HCT116 (cell line): Measurements from ENCODE around the gene SKI. TPM values are rescaled to one million over a fixed set of nuclear protein-coding genes. Genes with fewer than 3 reads are reported as not detected.

ENCODE experiments used
- ATAC-seq: fragments of 200-7000 bp; cut with Tn5 transposase; 2 replicates; pipeline ENCODE4 v1.9.1; 2020; ENCODE audit warnings: mild to moderate bottlenecking, moderate library complexity
- BruUV-seq: library from RNA; stranded (reverse); fragments of 400-500 nt; replicated peaks from 2 replicates; lab custom pipeline; 2021; lab: Mats Ljungman, UMichigan
- CTCF ChIA-PET: fragments of 300-600 bp; sonication (Branson Sonifier 250); formaldehyde crosslinking; loops from one replicate; lab custom pipeline; 2021; ENCODE audit warnings: antibody characterized with exemption; lab: Charles Lee
- POLR2A ChIA-PET: fragments of 300-600, 350-600 bp; sonication (Branson Sonifier 250); formaldehyde crosslinking; loops from one replicate; lab custom pipeline; 2021; ENCODE audit warnings: antibody characterized with exemption; lab: Charles Lee
- RAD21 ChIA-PET, 2 experiments: fragments of 300-600 bp; sonication (Branson Sonifier 250); formaldehyde crosslinking; loops; one replicate each; lab custom pipeline; 2023; ENCODE audit warnings: low total read pairs in 2 of 2; ENCODE audit not compliant: uncharacterized antibody in 2 of 2, unreplicated experiment in 2 of 2, low non-redundant PET in 1 of 2; lab: Charles Lee
- DNase-seq: peaks from one replicate; pipeline ENCODE4 v3.0.0-alpha.2; 2010; ENCODE audit warnings: low read depth, low spot score
- H2AFZ ChIP-seq: fragments of 200-600 bp; shearing (Covaris generic), sonication (generic); 2 replicates; pipeline ENCODE4 v1.6.1; 2017; ENCODE audit warnings: low read depth, mixed run types, mixed read lengths, antibody characterized with exemption, low read length; ENCODE audit not compliant: poor library complexity, severe bottlenecking
- H3K27ac ChIP-seq: 2 replicates; pipeline ENCODE4 v1.5.1; 2012; ENCODE audit warnings: low read depth, low read length
- H3K27me3 ChIP-seq: fragments of 200-600 bp; sonication (generic); 2 replicates; pipeline ENCODE4 v1.6.1; 2016; ENCODE audit warnings: mixed run types, low read length, mixed read lengths; ENCODE audit not compliant: insufficient read depth
- H3K36me3 ChIP-seq, 2 experiments: fragments of 200-500 bp in 1 of 2; fragments of 200-600 bp in 1 of 2; sonication (Bioruptor generic) in 1 of 2; sonication (generic) in 1 of 2; 2 replicates each; pipeline versions ENCODE4 v1.5.1 to v1.6.1; 2014 to 2016; ENCODE audit warnings: low read length in 2 of 2, inconsistent platforms in 1 of 2, mixed read lengths in 1 of 2, mixed run types in 1 of 2; ENCODE audit not compliant: insufficient read depth in 2 of 2, control insufficient read depth in 1 of 2
- H3K4me1 ChIP-seq, 2 experiments: fragments of 200-600 bp in 1 of 2; sonication (generic) in 1 of 2; 2 replicates each; pipeline versions ENCODE4 v1.5.1 to v1.6.1; 2012 to 2017; ENCODE audit warnings: low read length in 2 of 2, inconsistent platforms in 1 of 2, mild to moderate bottlenecking in 1 of 2, mixed read lengths in 1 of 2, mixed run types in 1 of 2, moderate library complexity in 1 of 2; ENCODE audit not compliant: insufficient read depth in 2 of 2, control insufficient read depth in 1 of 2
- H3K4me2 ChIP-seq: fragments of 200-600 bp; sonication (generic); 2 replicates; pipeline ENCODE4 v1.6.1; 2017; ENCODE audit warnings: mixed run types, low read length, mixed read lengths
- H3K4me3 ChIP-seq, 2 experiments: fragments of 200-600 bp in 1 of 2; sonication (generic) in 1 of 2; replicated peaks in 1 of 2; 2 replicates each; pipeline ENCODE4 v1.5.1; 2011 to 2016; ENCODE audit warnings: low read length in 2 of 2, control low read depth in 1 of 2, low read depth in 1 of 2, mild to moderate bottlenecking in 1 of 2, mixed read lengths in 1 of 2, mixed run types in 1 of 2
- H3K79me2 ChIP-seq: fragments of 200-600 bp; sonication (generic); 2 replicates; pipeline ENCODE4 v1.6.1; 2017; ENCODE audit warnings: mild to moderate bottlenecking, mixed run types, low read length, moderate library complexity, mixed read lengths; ENCODE audit not compliant: insufficient read depth
- H3K9ac ChIP-seq: fragments of 200-600 bp; sonication (generic); 2 replicates; pipeline ENCODE4 v1.6.1; 2016; ENCODE audit warnings: low read length, mixed read lengths
- H3K9me2 ChIP-seq: fragments of 200-600 bp; sonication (generic), shearing (Covaris generic); 2 replicates; pipeline ENCODE4 v1.6.1; 2017; ENCODE audit warnings: mixed run types, mild to moderate bottlenecking, moderate library complexity; ENCODE audit not compliant: insufficient read depth
- H3K9me3 ChIP-seq, 2 experiments: fragments of 200-500 bp in 1 of 2; fragments of 200-600 bp in 1 of 2; sonication (Bioruptor generic) in 1 of 2; sonication (generic) in 1 of 2; 2 replicates each; pipeline ENCODE4 v1.6.1; 2014 to 2017; ENCODE audit warnings: low read length in 2 of 2, mixed read lengths in 2 of 2, inconsistent platforms in 1 of 2, low read depth in 1 of 2, mild to moderate bottlenecking in 1 of 2, mixed run types in 1 of 2, moderate library complexity in 1 of 2; ENCODE audit not compliant: control insufficient read depth in 1 of 2, insufficient read depth in 1 of 2
- H4K20me1 ChIP-seq: fragments of 200-600 bp; sonication (generic), shearing (Covaris generic); 2 replicates; pipeline ENCODE4 v1.6.1; 2017; ENCODE audit warnings: mixed run types, mild to moderate bottlenecking, moderate library complexity; ENCODE audit not compliant: insufficient read depth
- ATF3 ChIP-seq: IDR thresholded peaks from 2 replicates; pipeline ENCODE4 v1.6.1; 2012
- CBX3 ChIP-seq: IDR thresholded peaks from 2 replicates; pipeline ENCODE4 v1.6.1; 2012; ENCODE audit warnings: low read depth
- CTCF ChIP-seq, 3 experiments: fragments of 200-600 bp in 1 of 3; sonication (generic) in 1 of 3; IDR thresholded peaks in 2 of 3; conservative IDR thresholded peaks in 1 of 3; 2 replicates each; pipeline ENCODE4 v1.5.1; 2012 to 2017; ENCODE audit warnings: low read depth in 2 of 3, low read length in 2 of 3, antibody characterized with exemption in 1 of 3, borderline replicate concordance in 1 of 3, control low read depth in 1 of 3, mild to moderate bottlenecking in 1 of 3, mixed read lengths in 1 of 3, mixed run types in 1 of 3, moderate library complexity in 1 of 3; ENCODE audit not compliant: insufficient read depth in 1 of 3
- EZH2phosphoT487 ChIP-seq: fragments of 200-600 bp; IDR thresholded peaks from 2 replicates; pipeline ENCODE4 v1.6.1; 2018; ENCODE audit warnings: antibody characterized with exemption, borderline replicate concordance
- SP1 ChIP-seq: IDR thresholded peaks from 2 replicates; pipeline ENCODE4 v1.6.1; 2012; ENCODE audit warnings: low read depth
- YY1 ChIP-seq: IDR thresholded peaks from 2 replicates; pipeline ENCODE4 v1.6.1; 2011; ENCODE audit warnings: low read length, low read depth, moderate library complexity, mild to moderate bottlenecking; ENCODE audit not compliant: insufficient replicate concordance; ENCODE audit errors: extremely low read depth
- ZBTB33 ChIP-seq: IDR thresholded peaks from 2 replicates; pipeline ENCODE4 v1.6.1; 2011; ENCODE audit warnings: mild to moderate bottlenecking, low read length, moderate library complexity; ENCODE audit not compliant: insufficient replicate concordance; ENCODE audit errors: extremely low read depth
- intact Hi-C: fragments of 100-400 bp; cut with micrococcal nuclease; formaldehyde crosslinking; loops from 2 replicates; pipeline ENCODE4 v1.10.0; 2022
- total RNA-seq: library from RNA; stranded (reverse); gene quantifications from one replicate; pipeline ENCODE4 v1.2.1, GENCODE V29; 2021; ENCODE audit not compliant: unreplicated experiment

The SKI gene
- total RNA-seq, 1 experiment from 2014 or later: 56.2 TPM

- ChIA-PET RAD21 (interaction anchor here in 1 of 2 experiments (0.6 kb wide), 1 partner anchor 35 kb away, joined by 4 read pairs; no protein-coding TSS in a partner anchor), CTCF (interaction anchor here (1.0 kb wide), 1 partner anchor 172 kb away, joined by 3 read pairs; no protein-coding TSS in a partner anchor), POLR2A (no interaction called here)
- no peak for TF ChIP-seq EZH2phosphoT487
- no peak for TF ChIP-seq ZBTB33
- TF ChIP-seq YY1: no peak
- no peak for TF ChIP-seq CTCF (IDR thresholded peaks at IDR 0.05 in 2 of 3, conservative IDR thresholded peaks at IDR 0.05 in 1 of 3; ENCODE audit: borderline replicate concordance in 1 of 3, insufficient read depth in 1 of 3, low read depth in 2 of 3, low read length in 2 of 3)
- TF ChIP-seq SP1: no peak
- TF ChIP-seq CBX3: no peak
- TF ChIP-seq ATF3: no peak
- Histone ChIP-seq H3K27me3 (no peaks in the 10 kb centered on the region), H3K4me1 (peaks cover 30 to 53% of the 10 kb centered on the region in 2 experiments), H3K4me3 (no peak overlapping the region), H3K79me2 (no peaks in the 10 kb centered on the region), H3K4me2 (no peak overlapping the region), H3K9ac (no peak overlapping the region), H2AFZ (no peak overlapping the region), H3K27ac (no peak overlapping the region; the same call in 1 of the 2 replicates), H3K9me3 (no peaks in the 10 kb centered on the region), H3K36me3 (no peaks in the 10 kb centered on the region), H3K9me2 (no peaks in the 10 kb centered on the region), H4K20me1 (no peaks in the 10 kb centered on the region)
- no TSS peak for BruUV-seq
- intact Hi-C loops: no loop called here
- ATAC-seq: no peak
- no peak for DNase-seq
These were observed 18.6 kb upstream of the SKI start for GRCh38 chr1:2209400-2210083.
